ENCODE measurements around the gene USH1C. TPM values are rescaled to one million over a fixed set of nuclear protein-coding genes. Genes with fewer than 3 reads are reported as not detected.
A peak's percentile ranks its signal among the peaks of the same experiment; 100 is the strongest.

The USH1C gene
- total RNA-seq: 10 to 100 TPM; 12.7 to 20.8 TPM

GRCh38 chr11:17544181-17544622 lies at the start of gene USH1C:
TSS of gene USH1C (minus strand) at chr11:17544416. CDS start at chr11:17544307, 109 bp downstream.
- peak; percentile 63 for ATAC-seq
- peak; percentile 35 to 65 (median 47) for DNase-seq
- Histone ChIP-seq H3K27me3 (no peaks in the 10 kb centered on the region), H3K4me3 (no peak within 1 kb of the TSS), H3K27ac (peak within 1 kb of the TSS in 3 of 4 donors; percentile 32 to 60 (median 55)), H3K36me3 (replicated peaks in 1 of 2; ENCODE audit: insufficient read depth in 1 of 2, low read depth in 2 of 2) (no peaks in the 10 kb centered on the region), H3K9me3 (no peaks in the 10 kb centered on the region), H3K4me1 (peaks cover 26% of the 10 kb centered on the region)
- WGBS, 2 donors: 12% methylated on average over 6 to 30 of the region's 32 CpGs
- intact Hi-C loops (cut with DNase I): no loop called here
- no peak for TF ChIP-seq CTCF (IDR thresholded peaks at IDR 0.05)
- TF ChIP-seq POLR2A (IDR thresholded peaks at IDR 0.05): peak in 2 of 3 donors; percentile 19 to 42

DNA sequence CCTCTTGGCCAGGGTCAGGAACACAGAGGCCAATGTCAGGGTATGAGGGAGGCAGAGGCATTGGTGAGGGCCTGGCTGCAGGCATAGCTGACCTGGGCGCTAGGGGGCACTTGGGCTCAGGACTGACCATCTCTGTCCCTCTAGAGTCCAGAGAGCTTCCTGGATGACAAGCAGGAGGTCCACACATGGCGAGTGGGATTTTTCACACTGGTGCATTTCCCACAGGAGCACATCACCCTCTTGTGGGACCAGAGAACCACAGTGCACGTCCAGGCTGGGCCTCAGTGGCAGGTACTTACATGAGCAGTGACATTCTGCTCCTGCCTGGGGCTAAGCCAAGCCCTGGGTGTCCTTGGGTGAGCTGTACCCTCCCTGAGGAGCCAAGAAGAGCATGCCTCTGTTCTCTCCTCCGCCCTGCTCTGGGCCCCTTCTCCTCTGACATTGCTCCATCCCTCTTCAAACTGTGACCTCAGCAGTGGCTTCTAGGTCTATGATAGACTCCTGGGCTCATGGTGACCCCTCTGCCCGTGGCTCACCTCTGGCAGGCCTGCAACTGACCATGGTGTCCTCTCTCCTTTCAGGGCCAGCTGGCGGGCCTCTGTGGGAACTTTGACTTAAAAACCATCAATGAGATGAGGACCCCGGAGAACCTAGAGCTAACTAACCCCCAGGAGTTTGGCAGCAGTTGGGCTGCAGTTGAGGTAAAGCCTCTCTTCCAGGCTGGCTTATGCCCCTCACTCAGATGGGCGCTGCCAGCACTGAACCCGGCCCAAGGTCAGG lies 49.4 kb upstream of the USH1C start:
- H3K27ac ChIP-seq: no peak overlapping the region
- 65 to 90% methylated on average over 3 to 9 of the region's 9 CpGs for WGBS, 2 donors
- DNase-seq: peak in 1 of 4 donors; percentile 1
- ATAC-seq: no peak
- TF ChIP-seq CTCF (IDR thresholded peaks at IDR 0.05) (no peak), POLR2A (IDR thresholded peaks at IDR 0.05) (no peak)
- no peaks in the 10 kb centered on the region for H3K27me3 ChIP-seq
- no peaks in the 10 kb centered on the region for H3K9me3 ChIP-seq
- H3K4me1 ChIP-seq: no peaks in the 10 kb centered on the region
- intact Hi-C loops (cut with DNase I): no loop called here
- no peak overlapping the region for H3K4me3 ChIP-seq
- H3K36me3 ChIP-seq (replicated peaks in 1 of 2; ENCODE audit: insufficient read depth in 1 of 2, low read depth in 2 of 2): no peaks in the 10 kb centered on the region

- Histone ChIP-seq H3K36me3 (replicated peaks in 1 of 2; ENCODE audit: insufficient read depth in 1 of 2, low read depth in 2 of 2) (no peaks in the 10 kb centered on the region), H3K27ac (no peak overlapping the region), H3K4me3 (no peak overlapping the region), H3K4me1 (no peaks in the 10 kb centered on the region), H3K27me3 (no peaks in the 10 kb centered on the region), H3K9me3 (no peaks in the 10 kb centered on the region)
- 72 to 91% methylated on average over 5 to 11 of the region's 11 CpGs for WGBS, 2 donors
- ATAC-seq (no peak), DNase-seq (no peak)
- intact Hi-C loops (cut with DNase I): no loop called here
- TF ChIP-seq CTCF (IDR thresholded peaks at IDR 0.05) (no peak), POLR2A (IDR thresholded peaks at IDR 0.05) (no peak)
Observed at GRCh38 chr11:17591293-17591692, 47.1 kb upstream of the USH1C start.

DNA sequence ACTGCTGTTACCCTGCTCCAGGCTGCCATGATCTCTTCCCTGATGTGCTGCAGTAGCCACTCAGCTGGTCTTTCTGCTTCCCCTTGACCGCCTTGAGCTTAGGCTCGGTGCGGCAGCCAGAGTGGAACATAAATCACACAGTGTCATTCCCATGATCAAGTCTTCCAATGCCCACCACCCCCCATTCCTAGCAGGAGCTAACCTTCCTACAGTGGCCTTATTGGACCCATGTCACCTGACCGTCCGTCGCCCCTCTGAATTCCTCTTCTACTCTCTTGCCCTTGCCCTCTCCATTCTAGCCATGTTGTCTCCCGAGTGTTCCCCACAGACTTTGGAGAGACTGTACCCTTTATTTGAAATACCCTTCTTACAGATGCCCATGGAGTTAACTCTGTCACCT lies 46.2 kb upstream of the USH1C start:
- ATAC-seq: no peak
- no peaks in the 10 kb centered on the region for H3K9me3 ChIP-seq
- no peak for TF ChIP-seq POLR2A (IDR thresholded peaks at IDR 0.05)
- H3K27me3 ChIP-seq: no peaks in the 10 kb centered on the region
- no peaks in the 10 kb centered on the region for H3K36me3 ChIP-seq (replicated peaks in 1 of 2; ENCODE audit: insufficient read depth in 1 of 2, low read depth in 2 of 2)
- DNase-seq: no peak
- H3K4me1 ChIP-seq: no peaks in the 10 kb centered on the region
- intact Hi-C loops (cut with DNase I): no loop called here
- WGBS, 2 donors: 83 to 84% methylated on average over 7 of the region's 7 CpGs
- H3K4me3 ChIP-seq: no peak overlapping the region
- H3K27ac ChIP-seq: no peak overlapping the region

DNA sequence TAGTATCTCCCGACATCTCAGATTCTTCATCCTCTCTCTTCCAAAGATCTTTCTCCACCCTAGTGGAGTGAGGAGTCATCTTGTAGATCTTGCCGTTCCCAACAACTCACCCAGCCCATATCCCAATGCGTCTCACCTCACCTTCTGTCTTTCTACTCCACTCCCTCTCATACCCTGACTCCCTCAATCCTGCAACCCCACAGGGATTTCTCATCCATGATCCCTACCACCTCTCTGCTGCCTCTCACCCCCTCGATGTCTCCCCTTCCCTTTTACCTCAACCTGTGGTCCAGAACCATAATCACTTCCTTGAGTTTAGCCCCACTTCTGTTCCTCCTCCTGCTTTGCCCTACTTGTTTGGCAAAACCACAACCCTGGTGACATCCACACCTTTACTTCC lies 44.5 kb upstream of the USH1C start:
- H3K27ac ChIP-seq: no peak overlapping the region
- H3K4me1 ChIP-seq: no peaks in the 10 kb centered on the region
- DNase-seq (no peak), ATAC-seq (no peak)
- no peak overlapping the region for H3K4me3 ChIP-seq
- TF ChIP-seq POLR2A (IDR thresholded peaks at IDR 0.05): no peak
- TF ChIP-seq CTCF (IDR thresholded peaks at IDR 0.05): no peak
- no peaks in the 10 kb centered on the region for H3K36me3 ChIP-seq (replicated peaks in 1 of 2; ENCODE audit: insufficient read depth in 1 of 2, low read depth in 2 of 2)
- H3K27me3 ChIP-seq: no peaks in the 10 kb centered on the region
- intact Hi-C loops (cut with DNase I): no loop called here
- 66 to 70% methylated on average over 4 of the region's 4 CpGs for WGBS, 2 donors
- H3K9me3 ChIP-seq: no peaks in the 10 kb centered on the region

Measured in body of pancreas (tissue), 4 donors.